ENCODE data around the gene GAD1. TPM values are rescaled to one million over a fixed set of nuclear protein-coding genes. Genes with fewer than 3 reads are reported as not detected.

Gene GAD1
- polyA plus RNA-seq, 2 of the 4 experiments (the other 2 are of a cell fraction): 0.15 to 0.48 TPM

DNA sequence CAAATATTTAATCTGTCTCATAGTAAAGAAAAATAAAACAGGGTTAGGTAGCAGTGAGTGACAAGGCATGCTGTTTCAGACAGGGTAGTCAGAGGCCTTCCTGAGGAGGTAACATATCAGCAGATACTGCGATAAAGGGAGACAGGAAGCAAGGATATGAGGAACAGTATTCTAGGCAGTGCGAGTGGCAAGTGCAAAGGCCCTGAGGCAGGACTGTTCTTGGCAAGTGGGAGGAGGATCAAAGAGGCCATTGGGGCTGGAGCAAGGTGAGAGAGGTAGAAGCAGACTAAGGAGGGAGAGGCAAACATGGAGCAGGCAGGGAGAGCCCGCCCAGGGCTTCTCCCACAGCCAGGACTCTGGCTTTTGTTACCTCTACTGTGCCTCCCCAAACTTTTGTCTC, 33.6 kb downstream of the GAD1 start (continued):
- TF ChIP-seq EHF (CRISPR knock-in tag; IDR thresholded peaks at IDR 0.05): no peak
- TF ChIP-seq KDM1A (IDR thresholded peaks at IDR 0.05; ENCODE audit: low read depth): no peak
- TF ChIP-seq FOSB (CRISPR knock-in tag; IDR thresholded peaks at IDR 0.05): no peak
- TF ChIP-seq TFCP2L1 (CRISPR knock-in tag; IDR thresholded peaks at IDR 0.05): no peak
- no peak for TF ChIP-seq POLR2AphosphoS2 (conservative IDR thresholded peaks at IDR 0.05; ENCODE audit: low read length)
- no peak for TF ChIP-seq JUN (IDR thresholded peaks at IDR 0.05)

DNA sequence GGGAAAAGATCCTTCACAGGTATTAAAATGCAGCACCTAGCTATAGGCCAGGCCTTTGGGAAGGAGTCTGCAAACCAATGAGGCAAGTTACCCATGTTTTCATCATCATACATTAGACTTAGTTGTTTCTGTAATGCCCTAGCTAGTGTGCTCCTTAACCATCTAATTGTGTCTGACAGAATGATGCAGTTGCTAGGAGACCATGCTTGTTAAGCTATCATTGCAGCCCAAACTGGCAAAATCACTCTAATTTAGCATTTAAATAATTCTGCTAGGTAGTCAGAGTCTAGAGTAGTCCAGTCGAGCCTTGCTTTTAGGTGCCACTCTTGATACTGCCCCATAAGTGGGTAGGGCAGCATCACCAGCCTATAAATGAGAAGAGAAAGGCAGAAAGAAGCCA, 34.9 kb downstream of the GAD1 start:
- H3K9me3 ChIP-seq: no peaks in the 10 kb centered on the region
- no peak overlapping the region for H3K4me2 ChIP-seq
- H3K4me3 ChIP-seq: no peak overlapping the region
- FAIRE-seq (no peak), DNase-seq (ENCODE audit: low read depth in 1 of 2, low spot score in 1 of 2) (no peak), ATAC-seq (no peak)
- H3K4me1 ChIP-seq: no peaks in the 10 kb centered on the region
- H3K27ac ChIP-seq: no peak overlapping the region
- CTCF ChIA-PET: interaction anchor here (0.7 to 1.5 kb wide), 2 partner anchors 21 to 527 kb away, joined by 3 to 6 read pairs; no protein-coding TSS in a partner anchor
- POLR2A ChIA-PET: no interaction called here
- WGBS (ENCODE audit: missing lambda C conversion rate): 0% methylated on average over 1 of the region's 1 CpG
- TF ChIP-seq NFE2L2 (conservative IDR thresholded peaks at IDR 0.05; ENCODE audit: low read length) (no peak), ZC3H11A (IDR thresholded peaks at IDR 0.05) (no peak), POLR2AphosphoS2 (conservative IDR thresholded peaks at IDR 0.05; ENCODE audit: low read length) (no peak), RFX5 (IDR thresholded peaks at IDR 0.05) (no peak), ZNF302 (CRISPR knock-in tag; IDR thresholded peaks at IDR 0.05) (no peak), CBX2 (IDR thresholded peaks at IDR 0.05; ENCODE audit: borderline replicate concordance, low read depth) (no peak), EHF (CRISPR knock-in tag; IDR thresholded peaks at IDR 0.05) (no peak), MAZ (IDR thresholded peaks at IDR 0.05; ENCODE audit: borderline replicate concordance, low read depth, low read length) (no peak), MYC (IDR thresholded peaks at IDR 0.05; ENCODE audit: borderline replicate concordance, low read length) (no peak), CHD2 (IDR thresholded peaks at IDR 0.05; ENCODE audit: low read length, partially characterized antibody) (no peak), BHLHE40 (IDR thresholded peaks at IDR 0.05; ENCODE audit: low read depth, low read length) (no peak)
- TF ChIP-seq, protein P1, sequence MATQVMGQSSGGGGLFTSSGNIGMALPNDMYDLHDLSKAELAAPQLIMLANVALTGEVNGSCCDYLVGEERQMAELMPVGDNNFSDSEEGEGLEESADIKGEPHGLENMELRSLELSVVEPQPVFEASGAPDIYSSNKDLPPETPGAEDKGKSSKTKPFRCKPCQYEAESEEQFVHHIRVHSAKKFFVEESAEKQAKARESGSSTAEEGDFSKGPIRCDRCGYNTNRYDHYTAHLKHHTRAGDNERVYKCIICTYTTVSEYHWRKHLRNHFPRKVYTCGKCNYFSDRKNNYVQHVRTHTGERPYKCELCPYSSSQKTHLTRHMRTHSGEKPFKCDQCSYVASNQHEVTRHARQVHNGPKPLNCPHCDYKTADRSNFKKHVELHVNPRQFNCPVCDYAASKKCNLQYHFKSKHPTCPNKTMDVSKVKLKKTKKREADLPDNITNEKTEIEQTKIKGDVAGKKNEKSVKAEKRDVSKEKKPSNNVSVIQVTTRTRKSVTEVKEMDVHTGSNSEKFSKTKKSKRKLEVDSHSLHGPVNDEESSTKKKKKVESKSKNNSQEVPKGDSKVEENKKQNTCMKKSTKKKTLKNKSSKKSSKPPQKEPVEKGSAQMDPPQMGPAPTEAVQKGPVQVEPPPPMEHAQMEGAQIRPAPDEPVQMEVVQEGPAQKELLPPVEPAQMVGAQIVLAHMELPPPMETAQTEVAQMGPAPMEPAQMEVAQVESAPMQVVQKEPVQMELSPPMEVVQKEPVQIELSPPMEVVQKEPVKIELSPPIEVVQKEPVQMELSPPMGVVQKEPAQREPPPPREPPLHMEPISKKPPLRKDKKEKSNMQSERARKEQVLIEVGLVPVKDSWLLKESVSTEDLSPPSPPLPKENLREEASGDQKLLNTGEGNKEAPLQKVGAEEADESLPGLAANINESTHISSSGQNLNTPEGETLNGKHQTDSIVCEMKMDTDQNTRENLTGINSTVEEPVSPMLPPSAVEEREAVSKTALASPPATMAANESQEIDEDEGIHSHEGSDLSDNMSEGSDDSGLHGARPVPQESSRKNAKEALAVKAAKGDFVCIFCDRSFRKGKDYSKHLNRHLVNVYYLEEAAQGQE (IDR thresholded peaks at IDR 0.05): no peak
- TF ChIP-seq, protein P2, sequence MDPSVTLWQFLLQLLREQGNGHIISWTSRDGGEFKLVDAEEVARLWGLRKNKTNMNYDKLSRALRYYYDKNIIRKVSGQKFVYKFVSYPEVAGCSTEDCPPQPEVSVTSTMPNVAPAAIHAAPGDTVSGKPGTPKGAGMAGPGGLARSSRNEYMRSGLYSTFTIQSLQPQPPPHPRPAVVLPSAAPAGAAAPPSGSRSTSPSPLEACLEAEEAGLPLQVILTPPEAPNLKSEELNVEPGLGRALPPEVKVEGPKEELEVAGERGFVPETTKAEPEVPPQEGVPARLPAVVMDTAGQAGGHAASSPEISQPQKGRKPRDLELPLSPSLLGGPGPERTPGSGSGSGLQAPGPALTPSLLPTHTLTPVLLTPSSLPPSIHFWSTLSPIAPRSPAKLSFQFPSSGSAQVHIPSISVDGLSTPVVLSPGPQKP (IDR thresholded peaks at IDR 0.05; ENCODE audit: low read depth, low read length): no peak
- TF ChIP-seq, protein P3, sequence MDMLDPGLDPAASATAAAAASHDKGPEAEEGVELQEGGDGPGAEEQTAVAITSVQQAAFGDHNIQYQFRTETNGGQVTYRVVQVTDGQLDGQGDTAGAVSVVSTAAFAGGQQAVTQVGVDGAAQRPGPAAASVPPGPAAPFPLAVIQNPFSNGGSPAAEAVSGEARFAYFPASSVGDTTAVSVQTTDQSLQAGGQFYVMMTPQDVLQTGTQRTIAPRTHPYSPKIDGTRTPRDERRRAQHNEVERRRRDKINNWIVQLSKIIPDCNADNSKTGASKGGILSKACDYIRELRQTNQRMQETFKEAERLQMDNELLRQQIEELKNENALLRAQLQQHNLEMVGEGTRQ (IDR thresholded peaks at IDR 0.05): no peak

DNA sequence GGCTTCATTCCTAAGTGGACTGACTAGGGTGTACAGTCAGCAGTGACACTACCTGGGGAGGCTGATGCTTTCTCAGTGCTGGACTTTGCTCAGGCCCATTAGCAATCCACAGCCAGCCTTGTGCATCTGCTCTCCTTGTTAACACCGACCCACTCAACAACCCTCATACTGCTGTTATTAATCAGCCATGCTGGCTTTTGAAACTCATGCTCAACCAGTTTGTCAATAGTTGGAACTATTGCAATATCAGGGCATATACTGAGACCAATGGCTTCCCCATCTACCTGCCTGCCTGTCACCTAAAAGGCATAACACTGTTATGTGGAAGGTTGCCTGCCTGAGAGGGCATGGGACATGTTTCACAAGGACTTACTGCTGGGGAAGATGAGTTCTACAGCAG, 39.4 kb downstream of the GAD1 start:
- Histone ChIP-seq H3K4me2 (no peak overlapping the region), H3K27ac (no peak overlapping the region), H3K4me3 (no peak overlapping the region), H3K9me3 (no peaks in the 10 kb centered on the region), H3K4me1 (no peaks in the 10 kb centered on the region)
- WGBS (ENCODE audit: missing lambda C conversion rate): 0% methylated on average over 1 of the region's 1 CpG
- DNase-seq (ENCODE audit: low read depth in 1 of 2, low spot score in 1 of 2) (no peak), ATAC-seq (no peak), FAIRE-seq (no peak)
- CTCF ChIA-PET: no interaction called here
- POLR2A ChIA-PET: no interaction called here
- TF ChIP-seq, protein P1 (IDR thresholded peaks at IDR 0.05): no peak
- TF ChIP-seq HOXB5 (CRISPR knock-in tag; IDR thresholded peaks at IDR 0.05): no peak
- no peak for TF ChIP-seq GATA3 (IDR thresholded peaks at IDR 0.05; ENCODE audit: borderline replicate concordance)
- TF ChIP-seq POLR2A (IDR thresholded peaks at IDR 0.05; ENCODE audit: low read length): no peak
- no peak for TF ChIP-seq BHLHE40 (IDR thresholded peaks at IDR 0.05; ENCODE audit: low read depth, low read length)
- TF ChIP-seq FOSB (CRISPR knock-in tag; IDR thresholded peaks at IDR 0.05): no peak
- TF ChIP-seq RCOR1 (IDR thresholded peaks at IDR 0.05; ENCODE audit: low read depth, low read length): no peak
- TF ChIP-seq CBX2 (IDR thresholded peaks at IDR 0.05; ENCODE audit: borderline replicate concordance, low read depth): no peak
- TF ChIP-seq, protein P4, sequence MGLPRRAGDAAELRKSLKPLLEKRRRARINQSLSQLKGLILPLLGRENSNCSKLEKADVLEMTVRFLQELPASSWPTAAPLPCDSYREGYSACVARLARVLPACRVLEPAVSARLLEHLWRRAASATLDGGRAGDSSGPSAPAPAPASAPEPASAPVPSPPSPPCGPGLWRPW (IDR thresholded peaks at IDR 0.05): no peak
- TF ChIP-seq, protein P5, sequence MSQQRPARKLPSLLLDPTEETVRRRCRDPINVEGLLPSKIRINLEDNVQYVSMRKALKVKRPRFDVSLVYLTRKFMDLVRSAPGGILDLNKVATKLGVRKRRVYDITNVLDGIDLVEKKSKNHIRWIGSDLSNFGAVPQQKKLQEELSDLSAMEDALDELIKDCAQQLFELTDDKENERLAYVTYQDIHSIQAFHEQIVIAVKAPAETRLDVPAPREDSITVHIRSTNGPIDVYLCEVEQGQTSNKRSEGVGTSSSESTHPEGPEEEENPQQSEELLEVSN (IDR thresholded peaks at IDR 0.05; ENCODE audit: borderline replicate concordance, low read depth): no peak
- TF ChIP-seq ZFP36 (IDR thresholded peaks at IDR 0.05; ENCODE audit: borderline replicate concordance, partially characterized antibody): no peak
- TF ChIP-seq RFX5 (IDR thresholded peaks at IDR 0.05): no peak
- no peak for TF ChIP-seq SMC3 (IDR thresholded peaks at IDR 0.05)

All from A549 (cell line).